Mesendoderm (in vitro differentiated cells): Measurements from ENCODE around the gene CEP83.
A peak's percentile ranks its signal among the peaks of the same experiment; 100 is the strongest.

ENCODE experiments used
- DNase-seq: peaks from one replicate; pipeline ENCODE4 v3.0.0; 2013
- H2AK5ac ChIP-seq: 2 replicates; pipeline ENCODE4 v1.6.1; 2013; ENCODE audit warnings: low read length, inconsistent platforms
- H2BK120ac ChIP-seq: 2 replicates; pipeline ENCODE4 v1.6.1; 2013; ENCODE audit warnings: low read depth, mild to moderate bottlenecking, low read length, moderate library complexity, mixed read lengths
- H2BK15ac ChIP-seq: replicated peaks from 2 replicates; pipeline ENCODE4 v1.6.1; 2013; ENCODE audit warnings: low read depth, mild to moderate bottlenecking, moderate library complexity
- H2BK5ac ChIP-seq: 2 replicates; pipeline ENCODE4 v1.6.1; 2013; ENCODE audit warnings: low read length, inconsistent platforms
- H3K18ac ChIP-seq: 2 replicates; pipeline ENCODE4 v1.6.1; 2013; ENCODE audit warnings: mild to moderate bottlenecking, low read length, mixed read lengths
- H3K23ac ChIP-seq: one replicate; pipeline ENCODE4 v1.6.1; 2013; ENCODE audit warnings: low read length
- H3K27ac ChIP-seq: 2 replicates; pipeline ENCODE4 v1.5.1; 2013; ENCODE audit warnings: low read depth, mild to moderate bottlenecking, inconsistent platforms, low read length, moderate library complexity
- H3K27me3 ChIP-seq: 2 replicates; pipeline ENCODE4 v1.6.1; 2013; ENCODE audit warnings: low read length, control low read depth, mild to moderate bottlenecking, inconsistent platforms; ENCODE audit not compliant: insufficient read depth, poor library complexity
- H3K36me3 ChIP-seq: 2 replicates; pipeline ENCODE4 v1.6.1; 2013; ENCODE audit warnings: low read length, inconsistent platforms; ENCODE audit not compliant: control insufficient read depth, insufficient read depth
- H3K4ac ChIP-seq: one replicate; pipeline ENCODE4 v1.6.1; 2013; ENCODE audit warnings: low read depth, mild to moderate bottlenecking, low read length, moderate library complexity
- H3K4me1 ChIP-seq: 2 replicates; pipeline ENCODE4 v1.6.1; 2013; ENCODE audit warnings: low read depth, low read length, inconsistent platforms; ENCODE audit not compliant: control insufficient read depth
- H3K4me2 ChIP-seq: 2 replicates; pipeline ENCODE4 v1.6.1; 2013; ENCODE audit warnings: low read length
- H3K4me3 ChIP-seq: 2 replicates; pipeline ENCODE4 v1.5.1; 2013; ENCODE audit warnings: mild to moderate bottlenecking, low read length
- H3K56ac ChIP-seq: one replicate; pipeline ENCODE4 v1.6.1; 2013; ENCODE audit warnings: low read length
- H3K79me1 ChIP-seq: 2 replicates; pipeline ENCODE4 v1.6.1; 2013; ENCODE audit warnings: low read length, inconsistent platforms
- H3K79me2 ChIP-seq: 2 replicates; pipeline ENCODE4 v1.6.1; 2013; ENCODE audit warnings: mild to moderate bottlenecking, low read length; ENCODE audit not compliant: control insufficient read depth, insufficient read depth
- H3K9ac ChIP-seq: 2 replicates; pipeline ENCODE4 v1.6.1; 2013; ENCODE audit warnings: low read length, inconsistent platforms
- H4K5ac ChIP-seq: one replicate; pipeline ENCODE4 v1.6.1; 2013; ENCODE audit warnings: low read length
- H4K8ac ChIP-seq: one replicate; pipeline ENCODE4 v1.6.1; 2013; ENCODE audit warnings: low read depth, mild to moderate bottlenecking, control low read depth, low read length, moderate library complexity
- WGBS: extraction: QIAGEN DNeasy Blood & Tissue Kit; methylation state at CpG from one replicate; pipeline ENCODE4 v1.1.7; 2013; ENCODE audit warnings: low lambda C conversion rate, missing lambda C conversion rate; ENCODE audit not compliant: insufficient coverage; ENCODE audit errors: extremely low coverage; 5-methylcytosine and 5-hydroxymethylcytosine counted together

CEP83 gene

DNA sequence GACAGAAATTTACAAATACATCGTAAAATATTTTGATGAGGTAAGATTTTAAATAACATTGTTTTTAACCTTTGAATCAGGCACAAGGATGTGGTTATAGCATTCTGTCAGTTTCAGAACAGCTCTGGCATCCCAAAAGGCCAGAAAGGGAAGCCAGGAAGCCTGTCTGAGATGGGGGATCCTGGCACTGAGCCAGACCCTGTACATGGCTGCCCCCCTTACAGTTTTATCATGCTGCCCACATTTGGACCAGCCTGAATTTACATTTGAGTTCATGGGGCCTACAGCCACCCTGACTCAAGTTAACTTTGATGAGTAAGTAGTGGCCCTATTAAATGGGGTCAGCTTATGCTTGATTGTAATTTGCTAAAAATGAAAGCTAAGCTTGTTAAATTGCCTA is 155.7 kb downstream of the CEP83 start:
- Histone ChIP-seq H2BK15ac (no peak overlapping the region), H3K4me2 (no peak overlapping the region), H3K4ac (no peak overlapping the region), H3K23ac (no peak overlapping the region), H3K79me1 (no peaks in the 10 kb centered on the region), H3K36me3 (no peaks in the 10 kb centered on the region), H2BK120ac (peak overlapping the region; percentile 89), H3K79me2 (no peaks in the 10 kb centered on the region), H3K4me3 (no peak overlapping the region), H3K9ac (no peak overlapping the region), H4K8ac (no peak overlapping the region), H2AK5ac (no peak overlapping the region), H3K4me1 (peaks cover 15% of the 10 kb centered on the region), H3K27me3 (no peaks in the 10 kb centered on the region), H3K56ac (peak overlapping the region; percentile 52), H2BK5ac (peak overlapping the region; percentile 62), H3K27ac (peak overlapping the region; percentile 36), H4K5ac (no peak overlapping the region), H3K18ac (peak overlapping the region; percentile 86)
- WGBS = no CpG with 5 or more reads among the region's 1 CpG
- no peak for DNase-seq

- H3K36me3 ChIP-seq = no peaks in the 10 kb centered on the region
- no peak overlapping the region for H3K4ac ChIP-seq
Measured at GRCh38 chr12:94299846-94300245, 159.8 kb downstream of the CEP83 start.

GRCh38 chr12:94297876-94298505 is 161.7 kb downstream of the CEP83 start:
- H2BK5ac ChIP-seq = no peak overlapping the region
- H3K18ac ChIP-seq = no peak overlapping the region
- H4K5ac ChIP-seq = no peak overlapping the region
- no peak overlapping the region for H3K56ac ChIP-seq
- H3K4me1 ChIP-seq = peaks cover 4% of the 10 kb centered on the region
- H3K4me2 ChIP-seq = no peak overlapping the region
- H3K23ac ChIP-seq = no peak overlapping the region
- DNase-seq = no peak
- no CpG with 5 or more reads among the region's 2 CpGs for WGBS
- H3K36me3 ChIP-seq = no peaks in the 10 kb centered on the region
- no peaks in the 10 kb centered on the region for H3K79me1 ChIP-seq
- no peaks in the 10 kb centered on the region for H3K27me3 ChIP-seq
- H2BK120ac ChIP-seq = no peak overlapping the region
- H3K27ac ChIP-seq = no peak overlapping the region
- no peak overlapping the region for H3K9ac ChIP-seq
- no peak overlapping the region for H2AK5ac ChIP-seq
- no peak overlapping the region for H3K4me3 ChIP-seq
- H2BK15ac ChIP-seq = no peak overlapping the region
- H4K8ac ChIP-seq = no peak overlapping the region
- H3K79me2 ChIP-seq = no peaks in the 10 kb centered on the region
- no peak overlapping the region for H3K4ac ChIP-seq

More at GRCh38 chr12:94299846-94300245, 159.8 kb downstream of the CEP83 start:
- DNase-seq = no peak
- no peak overlapping the region for H2BK15ac ChIP-seq
- H4K5ac ChIP-seq = no peak overlapping the region
- no peak overlapping the region for H2AK5ac ChIP-seq
- no peak overlapping the region for H3K23ac ChIP-seq
- H3K4me1 ChIP-seq = peaks cover 9% of the 10 kb centered on the region
- H2BK5ac ChIP-seq = no peak overlapping the region
- no peaks in the 10 kb centered on the region for H3K79me2 ChIP-seq
- no peak overlapping the region for H3K56ac ChIP-seq
- no peak overlapping the region for H4K8ac ChIP-seq
- H3K27me3 ChIP-seq = no peaks in the 10 kb centered on the region
- no CpG with 5 or more reads among the region's 1 CpG for WGBS
- no peak overlapping the region for H3K4me3 ChIP-seq
- no peak overlapping the region for H3K27ac ChIP-seq
- no peak overlapping the region for H3K9ac ChIP-seq
- H3K4me2 ChIP-seq = no peak overlapping the region
- H3K79me1 ChIP-seq = no peaks in the 10 kb centered on the region
- H3K18ac ChIP-seq = no peak overlapping the region
- H2BK120ac ChIP-seq = no peak overlapping the region

DNA sequence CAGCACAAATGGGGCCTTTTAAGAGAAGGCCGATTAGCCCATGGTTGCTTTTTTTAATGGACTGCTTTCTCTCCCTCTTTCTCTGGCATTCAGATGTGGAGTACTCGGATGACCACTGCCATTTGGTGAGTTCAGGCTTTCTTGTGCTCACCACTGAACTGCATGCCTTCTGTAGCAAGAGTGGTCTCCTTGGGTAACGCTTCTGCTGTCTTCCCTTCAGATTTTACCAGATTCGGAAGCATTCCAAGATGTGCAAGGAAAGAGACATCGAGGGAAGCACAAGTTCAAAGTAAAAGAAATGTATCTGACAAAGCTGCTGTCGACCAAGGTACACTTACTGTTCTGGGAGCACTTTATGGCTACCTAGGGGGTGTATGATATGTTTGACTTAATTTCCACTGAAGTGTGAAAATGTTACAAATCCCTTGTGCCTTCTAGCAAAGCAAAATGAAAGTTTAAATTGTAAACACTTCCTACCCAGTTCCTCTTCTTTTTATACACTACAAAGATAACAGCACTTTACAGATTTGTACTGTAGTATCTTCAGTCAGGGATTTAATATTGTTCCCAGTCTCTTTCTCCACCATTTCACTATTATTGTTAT is 162.5 kb downstream of the CEP83 start:
- H3K23ac ChIP-seq = no peak overlapping the region
- no peak overlapping the region for H2BK120ac ChIP-seq

DNA sequence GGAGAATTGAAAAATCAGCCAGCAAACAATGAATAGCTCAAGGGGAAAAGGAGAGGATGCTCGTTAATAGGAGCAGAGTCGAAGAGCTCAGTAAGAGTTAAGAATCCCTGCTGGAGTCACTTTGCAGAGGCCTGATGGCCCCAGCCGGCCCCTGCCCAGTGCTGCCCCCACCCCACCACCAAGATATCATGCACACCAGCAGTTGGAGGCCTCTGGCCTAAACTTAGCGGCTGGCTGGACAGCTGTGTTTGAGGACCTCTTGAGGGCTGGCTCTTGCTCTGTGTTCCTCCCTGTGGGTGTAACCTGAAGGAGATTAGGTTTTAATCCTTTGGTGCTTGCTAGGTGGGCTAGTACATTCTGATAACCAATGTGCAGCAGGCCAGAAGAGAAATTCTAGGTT is 169.3 kb downstream of the CEP83 start:
- no CpG with 5 or more reads among the region's 4 CpGs for WGBS
- no peak overlapping the region for H3K56ac ChIP-seq
- H4K5ac ChIP-seq = no peak overlapping the region
- H3K4ac ChIP-seq = no peak overlapping the region
- no peaks in the 10 kb centered on the region for H3K36me3 ChIP-seq
- DNase-seq = peak; percentile 58
- no peaks in the 10 kb centered on the region for H3K79me2 ChIP-seq
- H3K79me1 ChIP-seq = no peaks in the 10 kb centered on the region
- no peak overlapping the region for H2AK5ac ChIP-seq
- H2BK15ac ChIP-seq = no peak overlapping the region
- no peak overlapping the region for H4K8ac ChIP-seq
- no peaks in the 10 kb centered on the region for H3K4me1 ChIP-seq
- H3K27ac ChIP-seq = no peak overlapping the region
- no peak overlapping the region for H2BK5ac ChIP-seq
- H3K9ac ChIP-seq = no peak overlapping the region
- no peak overlapping the region for H2BK120ac ChIP-seq
- H3K4me3 ChIP-seq = no peak overlapping the region
- H3K23ac ChIP-seq = no peak overlapping the region
- no peaks in the 10 kb centered on the region for H3K27me3 ChIP-seq
- no peak overlapping the region for H3K4me2 ChIP-seq
- H3K18ac ChIP-seq = no peak overlapping the region

More for the DNA sequence above, 162.5 kb downstream of the CEP83 start:
- Histone ChIP-seq H3K18ac (no peak overlapping the region), H3K36me3 (no peaks in the 10 kb centered on the region), H2BK15ac (no peak overlapping the region), H3K4ac (no peak overlapping the region), H3K4me1 (peaks cover 4% of the 10 kb centered on the region), H2AK5ac (no peak overlapping the region), H3K27me3 (no peaks in the 10 kb centered on the region), H3K4me3 (no peak overlapping the region), H2BK5ac (no peak overlapping the region), H3K4me2 (no peak overlapping the region), H3K56ac (no peak overlapping the region), H4K5ac (no peak overlapping the region), H3K27ac (no peak overlapping the region), H4K8ac (no peak overlapping the region), H3K79me1 (no peaks in the 10 kb centered on the region), H3K79me2 (no peaks in the 10 kb centered on the region), H3K9ac (no peak overlapping the region)
- WGBS = no CpG with 5 or more reads among the region's 6 CpGs
- DNase-seq = no peak
